Midbrain (tissue), 1 donor: ENCODE measurements around the gene GJC2.

Experiments used
- DNase-seq: peaks from one replicate; lab custom pipeline; 2025; lab: John Stamatoyannopoulos, UW

GJC2 gene

DNA sequence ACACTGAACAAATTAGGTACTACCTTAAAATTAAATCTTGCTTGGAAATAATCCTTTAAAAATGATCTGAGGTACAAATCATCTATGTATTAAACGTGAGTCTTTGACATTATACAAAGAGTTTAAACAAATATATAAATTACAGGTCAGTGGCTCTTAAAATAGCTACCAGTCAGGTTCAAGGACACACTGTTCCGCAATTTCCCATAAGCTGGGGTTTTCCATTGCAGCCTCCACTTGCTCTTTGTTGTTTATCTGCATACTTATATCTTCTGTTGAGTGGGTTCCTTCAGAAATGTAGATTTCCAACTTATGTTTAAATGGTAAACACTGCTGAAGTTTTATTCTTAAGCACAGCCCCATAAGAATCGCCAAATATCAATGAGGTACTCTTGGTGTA, 34.9 kb upstream of the GJC2 start:
- DNase-seq, result no peak

DNA sequence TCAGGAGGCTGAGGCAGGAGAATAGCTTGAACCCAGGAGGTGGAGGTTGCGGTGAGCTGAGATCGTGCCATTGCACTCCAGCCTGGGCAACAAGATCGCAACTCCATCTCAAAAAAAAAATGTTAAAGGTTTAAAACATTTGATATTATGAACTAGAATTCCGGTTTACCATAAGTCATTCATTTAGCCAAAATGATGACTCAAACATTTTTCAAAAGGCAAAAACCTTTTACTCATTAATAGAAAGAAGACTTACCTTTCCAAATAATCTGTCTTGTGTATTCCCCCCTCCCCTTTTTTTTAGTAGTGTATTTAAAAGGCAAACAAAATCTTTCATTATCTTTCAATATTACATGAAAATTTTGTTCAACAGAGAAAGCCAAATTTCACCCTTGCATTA, 32.4 kb upstream of the GJC2 start:
- DNase-seq, result no peak

DNA sequence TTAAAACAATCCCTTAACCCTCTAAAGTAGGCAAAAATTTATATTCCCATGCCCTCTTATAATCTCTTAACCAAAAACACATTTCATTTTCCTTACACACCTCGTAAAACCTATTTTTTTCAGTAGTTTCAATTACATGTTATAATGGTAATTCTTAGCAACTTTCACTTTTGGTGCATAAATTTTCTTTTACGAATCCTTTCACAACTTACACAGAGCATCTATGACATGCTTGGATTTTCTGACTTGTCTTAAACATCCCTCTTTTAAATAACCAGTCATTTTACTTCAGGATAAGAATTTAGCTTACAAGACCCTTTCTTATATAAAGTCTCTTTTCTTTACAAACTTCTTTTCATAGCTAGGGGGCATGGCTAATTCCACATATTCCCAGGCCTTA, 31.7 kb upstream of the GJC2 start:
- no peak for DNase-seq

GRCh38 chr1:228120351-228120750, 29.4 kb upstream of the GJC2 start:
- no peak for DNase-seq

DNA sequence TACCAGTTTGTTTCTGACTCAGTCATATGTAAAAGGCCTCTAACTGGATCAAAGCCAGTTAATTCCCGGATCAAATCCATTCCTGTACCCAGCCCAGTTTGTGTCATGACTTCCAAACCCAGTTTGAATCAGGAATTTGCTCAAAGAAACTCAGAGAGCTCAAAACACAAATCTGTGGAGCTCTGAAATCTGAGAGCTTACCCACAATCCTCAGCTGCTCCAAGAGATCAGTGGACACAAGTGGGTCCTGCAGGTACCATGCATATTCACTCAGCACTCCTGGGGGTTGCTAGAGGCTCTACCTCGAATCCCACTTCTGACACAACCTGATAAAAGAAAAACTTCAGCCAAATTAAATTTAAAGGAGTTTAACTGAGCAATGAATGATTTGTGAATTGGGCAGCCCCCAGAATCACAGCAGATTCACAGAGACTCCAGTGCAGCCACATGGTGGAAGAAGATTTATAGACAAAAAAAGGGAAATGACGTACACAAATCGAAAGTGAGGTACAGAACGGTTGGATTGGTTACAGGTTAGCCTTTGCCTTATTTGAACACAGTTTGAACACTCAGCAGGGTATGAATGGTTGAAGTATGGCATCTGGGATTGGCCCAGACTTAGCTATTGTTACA, 28.8 kb upstream of the GJC2 start:
- DNase-seq, result no peak

GRCh38 chr1:228122921-228123441, 26.7 kb upstream of the GJC2 start:
- DNase-seq, result no peak

DNA sequence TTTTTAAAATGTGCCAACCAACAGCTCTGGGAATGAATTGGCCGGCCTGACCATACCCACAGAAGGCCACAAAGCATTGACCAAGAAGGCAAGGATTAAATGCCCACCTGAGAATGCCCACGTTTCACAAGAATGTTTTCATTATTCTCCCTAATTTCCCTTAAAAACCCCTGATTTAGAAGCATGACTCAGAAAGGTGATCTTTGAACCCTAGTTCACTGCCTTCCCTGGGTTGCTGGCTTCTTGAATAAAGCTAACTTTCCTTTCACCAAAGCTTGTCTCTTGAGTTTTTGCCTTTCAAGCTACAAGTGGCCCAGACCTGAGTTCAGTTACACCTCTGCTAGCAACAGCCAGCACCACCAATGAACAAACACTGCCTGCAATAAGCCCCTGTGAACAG, 26.2 kb upstream of the GJC2 start:
- no peak for DNase-seq

GRCh38 chr1:228125185-228125584, 24.5 kb upstream of the GJC2 start:
- no peak for DNase-seq

- DNase-seq, result no peak
Measured at GRCh38 chr1:228131766-228132165, 18.0 kb upstream of the GJC2 start.

DNA sequence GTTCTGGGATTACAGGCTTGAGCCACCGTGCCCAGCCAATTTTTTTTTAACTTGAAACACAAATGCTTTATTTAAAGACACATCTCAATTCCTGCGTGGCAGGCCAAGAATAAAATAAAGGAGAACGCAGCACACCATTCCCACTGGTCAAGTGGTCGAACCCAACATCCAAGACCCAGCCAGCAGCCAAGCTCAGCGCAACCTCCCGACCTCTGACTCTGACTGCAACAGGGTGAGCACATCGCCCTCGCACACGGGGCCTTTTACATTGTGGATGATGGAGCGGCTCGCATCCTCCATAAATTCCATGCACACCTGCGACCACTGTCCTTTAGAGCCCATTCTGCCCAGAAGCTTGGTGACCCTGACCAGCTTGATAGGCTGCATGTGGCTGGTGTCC, 15.1 kb upstream of the GJC2 start:
- no peak for DNase-seq

DNA sequence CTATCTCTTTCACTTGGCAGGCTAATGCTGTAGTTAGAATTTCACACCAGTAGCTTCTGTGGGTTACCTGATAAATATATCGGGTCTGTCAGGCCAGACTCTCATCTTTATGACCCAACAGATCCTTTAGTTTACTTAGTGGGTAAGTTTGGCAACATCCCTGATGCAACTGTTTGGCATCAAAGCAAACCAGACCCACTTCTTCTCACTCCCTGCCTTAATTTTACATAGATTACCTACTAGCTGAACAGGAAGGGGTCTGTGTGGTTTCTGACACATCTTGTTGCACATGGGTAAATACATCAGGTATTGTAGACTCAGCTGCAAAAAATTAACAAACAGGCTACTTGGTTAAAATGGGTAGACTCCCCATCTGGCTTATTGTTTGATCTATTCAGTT, 12.8 kb upstream of the GJC2 start:
- DNase-seq, result no peak

DNA sequence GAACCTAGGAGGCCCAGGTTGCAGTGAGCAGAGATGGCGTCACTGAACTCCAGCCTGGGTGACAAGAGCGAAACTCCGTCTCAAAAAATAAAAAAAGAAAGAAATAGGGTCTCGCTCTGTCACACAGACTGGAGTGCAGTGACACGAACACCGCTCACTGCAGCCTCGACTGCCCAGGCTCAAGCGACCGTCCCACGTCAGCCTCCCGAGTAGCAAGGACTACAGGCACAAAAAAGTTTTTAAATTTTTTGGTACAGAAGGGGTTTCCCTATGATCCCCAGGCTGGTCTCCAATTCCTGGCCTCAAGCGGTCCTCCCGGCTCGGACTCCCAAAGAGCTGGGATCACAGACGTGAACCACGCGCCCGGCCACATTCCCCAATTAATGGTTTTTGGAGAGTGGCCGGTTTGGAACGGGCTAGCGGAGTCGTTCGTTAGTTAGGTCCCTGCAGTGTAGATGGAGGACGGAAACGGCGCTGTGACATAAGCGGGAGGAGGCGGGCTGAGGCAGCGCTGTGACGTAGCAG, 10.3 kb upstream of the GJC2 start:
- DNase-seq, result no peak

GRCh38 chr1:228139931-228140723, 9.6 kb upstream of the GJC2 start, which contains the start of gene GUK1:
Gene GUK1, plus strand, starts transcription at chr1:228140279. Its CDS starts 24 bp downstream, at chr1:228140303.
- DNase-seq, result peak; percentile 95

GRCh38 chr1:228140724-228141225, 9.0 kb upstream of the GJC2 start:
- DNase-seq, result no peak

DNA sequence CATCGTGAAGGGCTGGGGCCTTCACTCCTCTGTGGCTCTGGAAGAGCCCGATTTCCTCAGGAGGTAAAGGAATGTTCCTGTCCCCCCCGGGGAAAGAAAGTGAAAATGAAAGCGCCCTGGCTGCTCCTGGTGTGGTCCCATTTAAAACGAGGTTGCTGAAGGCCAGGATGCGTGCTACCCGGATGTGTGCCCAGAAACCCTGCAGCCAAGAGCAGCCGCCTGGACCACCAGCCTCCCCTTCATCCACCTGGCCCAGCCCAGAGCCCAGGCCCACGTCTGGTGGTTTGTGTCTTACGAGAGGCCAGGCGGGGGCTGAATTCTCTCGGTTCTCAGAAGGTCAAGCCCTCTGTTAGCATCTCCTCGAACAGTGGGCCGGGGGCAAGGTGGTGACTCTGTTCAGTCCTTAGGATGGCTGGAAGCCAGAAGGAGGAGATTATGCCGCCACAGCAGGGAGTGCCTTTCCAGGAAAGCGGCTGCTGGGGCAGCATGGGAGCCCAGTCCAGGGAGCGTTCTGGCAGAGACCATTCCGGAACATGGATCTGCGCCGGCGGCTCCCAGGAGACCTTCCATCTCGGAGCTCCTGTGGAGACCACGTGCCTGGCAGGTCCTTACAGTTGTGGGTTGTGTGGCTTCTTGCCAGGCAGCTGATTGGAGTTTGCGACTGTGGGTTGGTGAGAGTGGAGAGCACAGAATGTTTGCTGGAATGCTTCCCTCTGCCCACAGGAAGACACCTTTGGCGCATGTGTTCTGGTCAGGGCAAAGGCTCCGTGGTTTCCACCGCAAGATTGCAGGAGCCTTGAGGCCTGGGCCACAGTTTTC, 8.3 kb upstream of the GJC2 start:
- no peak for DNase-seq

DNA sequence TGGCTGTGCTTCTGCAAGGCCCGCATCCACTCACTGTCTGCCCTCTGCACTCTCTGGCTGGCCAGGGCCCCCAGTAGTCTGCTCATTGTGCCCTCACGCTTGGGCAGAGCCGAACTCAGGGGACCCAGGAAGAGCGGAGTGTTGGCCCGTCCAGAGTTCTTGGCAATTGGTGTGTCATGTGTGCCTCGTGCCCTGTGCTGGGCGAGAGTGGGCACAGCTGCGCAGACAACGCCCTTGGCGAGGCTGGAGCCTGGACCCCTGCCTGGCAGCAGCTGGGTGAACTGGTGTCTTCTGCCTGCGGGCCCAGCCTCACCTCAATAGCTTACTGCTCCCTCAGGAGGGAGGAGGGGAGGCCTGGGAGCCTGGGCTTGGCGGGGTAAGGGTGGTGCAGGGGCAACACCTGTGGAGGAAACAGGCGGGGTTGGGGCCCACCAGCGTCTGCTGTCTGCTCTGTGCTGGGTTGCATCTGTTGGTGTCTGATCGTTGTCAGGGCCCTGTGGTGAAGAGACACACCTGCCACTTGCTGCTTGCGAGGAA, 7.5 kb upstream of the GJC2 start:
- no peak for DNase-seq

- no peak for DNase-seq
Measured at GRCh38 chr1:228142701-228143136, 7.0 kb upstream of the GJC2 start.

DNA sequence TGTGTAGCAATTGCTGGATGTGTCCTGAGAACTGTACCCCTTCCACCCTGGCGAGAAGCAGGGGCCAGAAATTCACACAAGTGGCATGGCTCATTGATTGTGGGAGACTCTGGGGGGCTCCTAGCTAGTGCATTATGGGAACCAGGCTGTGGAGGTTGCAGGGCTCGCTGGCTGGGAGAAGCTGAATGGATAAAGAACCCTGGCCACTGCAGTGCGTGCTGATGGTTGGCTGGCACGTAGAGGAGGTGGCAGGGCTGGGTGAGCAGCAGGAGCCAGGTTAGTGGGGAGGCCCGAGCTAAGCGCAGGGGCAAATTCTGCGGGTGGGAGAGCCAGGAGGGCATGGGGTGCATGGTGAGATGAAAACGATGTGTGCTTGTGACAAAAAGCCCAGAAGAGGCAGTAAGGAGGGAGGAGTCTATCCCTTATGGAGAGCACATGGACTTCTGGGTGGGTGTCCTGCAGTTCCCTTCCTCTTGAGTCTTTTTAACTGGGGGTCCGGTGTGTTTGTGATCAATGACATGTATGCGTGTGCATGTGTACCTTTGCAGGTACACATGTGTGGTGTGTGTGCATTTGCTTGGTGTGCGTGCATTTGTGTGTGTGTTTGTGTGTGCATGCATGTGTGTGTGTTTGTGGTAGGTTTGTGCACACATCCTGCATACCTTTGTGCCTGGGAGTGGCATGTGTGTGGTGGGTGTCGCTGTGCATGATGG, 6.1 kb upstream of the GJC2 start:
- no peak for DNase-seq

DNA sequence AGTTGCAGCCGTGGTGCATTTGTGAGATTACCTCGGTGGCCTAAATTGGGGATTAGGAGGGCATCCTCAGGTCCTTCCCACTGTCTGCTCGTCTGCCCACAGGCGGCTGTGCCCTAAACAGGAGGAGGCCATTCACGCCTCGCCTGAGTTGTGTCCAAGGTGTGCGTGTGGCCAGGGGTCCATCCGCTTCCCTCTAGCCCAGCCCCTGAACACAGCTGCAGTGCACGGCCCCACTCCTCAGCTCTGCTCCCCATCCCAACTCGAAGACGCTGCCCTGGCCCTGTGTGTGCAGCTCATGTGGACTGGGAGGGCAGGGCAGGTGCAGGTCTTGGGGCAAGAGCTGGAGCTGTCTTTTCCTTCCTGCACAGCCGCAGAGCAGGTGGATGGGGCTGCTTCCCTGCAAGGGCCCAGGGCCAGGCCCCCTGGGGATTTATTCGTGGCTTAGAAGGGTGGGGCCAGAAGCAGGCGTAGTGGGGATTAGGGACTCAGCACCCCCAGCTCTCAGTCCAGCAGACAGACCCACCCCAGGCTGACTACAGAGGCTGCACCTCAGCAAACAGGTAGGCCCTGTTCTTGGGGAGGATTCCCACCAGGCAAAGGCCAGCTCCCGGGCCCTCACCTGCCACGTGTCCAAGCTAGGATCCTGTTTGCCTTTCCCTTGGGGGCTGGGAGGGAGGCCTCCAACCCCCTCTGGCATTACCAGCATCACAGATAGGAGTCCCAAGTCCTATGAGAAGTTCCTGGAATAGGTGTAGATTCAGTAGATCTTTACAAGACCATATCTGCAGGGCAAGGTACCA, 5.3 kb upstream of the GJC2 start:
- no peak for DNase-seq

- DNase-seq, result no peak
Measured at GRCh38 chr1:228144993-228145343, 4.8 kb upstream of the GJC2 start.
